Thoracic aorta (tissue), 2 donors: Measurements from ENCODE around the gene MPPED1. TPM values are rescaled to one million over a fixed set of nuclear protein-coding genes. Genes with fewer than 3 reads are reported as not detected.

Source experiments
- ATAC-seq: fragments of 150-250 bp; one replicate; pipeline ENCODE4 v1.8.0; 2017; ENCODE audit warnings: low read depth; ENCODE audit not compliant: insufficient number of reproducible peaks, low FRiP score
- DNase-seq: peaks from one replicate; pipeline ENCODE4 v3.0.0-alpha.2; 2020; ENCODE audit warnings: low spot score
- H3K27ac ChIP-seq, 2 donors: fragments of 200-600 bp; sonication (generic); 1 replicate in 1 of 2; 2 replicates in 1 of 2; pipeline ENCODE4 v1.5.1; 2016; ENCODE audit warnings: mild to moderate bottlenecking in 2 of 2, moderate library complexity in 2 of 2
- H3K27me3 ChIP-seq: fragments of 200-600 bp; sonication (generic); replicated peaks from 2 replicates; pipeline ENCODE4 v1.6.0; 2016; ENCODE audit warnings: mild to moderate bottlenecking; ENCODE audit not compliant: insufficient read depth
- H3K36me3 ChIP-seq: fragments of 200-600 bp; sonication (generic); one replicate; pipeline ENCODE4 v1.5.1; 2016
- H3K4me1 ChIP-seq, 2 donors: fragments of 200-600 bp; sonication (generic); 1 replicate in 1 of 2; 2 replicates in 1 of 2; pipeline versions ENCODE4 v1.5.1 to v1.6.0; 2016; ENCODE audit warnings: low read depth in 2 of 2, mild to moderate bottlenecking in 1 of 2; ENCODE audit not compliant: control insufficient read depth in 1 of 2
- H3K4me3 ChIP-seq: fragments of 200-600 bp; sonication (generic); 2 replicates; pipeline ENCODE4 v1.5.1; 2016; ENCODE audit warnings: mild to moderate bottlenecking
- H3K9me3 ChIP-seq: fragments of 200-600 bp; sonication (generic); 2 replicates; pipeline ENCODE4 v1.5.1; 2016
- CTCF ChIP-seq: fragments of 200-600 bp; sonication (generic); IDR thresholded peaks from one replicate; pipeline ENCODE4 v1.5.1; 2019; ENCODE audit warnings: antibody characterized with exemption
- total RNA-seq, 2 donors: library from RNA; depleted of rRNA; stranded (reverse); fragments of >200 nt; gene quantifications; one replicate each; pipeline versions ENCODE4 v1.1.0 to v1.2.3, GENCODE V29; 2016

MPPED1 gene
- total RNA-seq, 2 donors from 2014 or later = not detected

DNA sequence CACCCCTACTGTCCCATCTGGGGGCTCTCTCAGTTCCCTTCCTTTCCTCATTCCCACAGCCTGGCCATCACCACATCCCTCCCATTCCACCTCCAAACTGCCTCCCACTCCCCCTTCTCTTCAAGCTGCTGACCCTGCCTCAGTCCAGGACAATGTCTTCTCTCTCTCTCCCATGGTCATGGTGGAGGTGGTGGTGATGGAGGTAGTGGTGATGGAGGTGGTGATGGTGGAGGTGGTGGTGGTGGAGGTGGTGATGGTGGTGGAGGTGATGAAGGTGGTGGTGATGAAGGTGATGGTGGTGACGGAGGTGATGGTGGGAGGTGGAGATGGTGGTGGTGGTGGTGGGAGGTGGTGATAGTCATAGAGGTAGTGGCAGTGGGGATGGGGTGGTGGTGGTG lies 87.0 kb downstream of the MPPED1 start:
- Histone ChIP-seq H3K27me3 (no peaks in the 10 kb centered on the region), H3K4me1 (no peaks in the 10 kb centered on the region), H3K9me3 (no peaks in the 10 kb centered on the region), H3K36me3 (no peaks in the 10 kb centered on the region), H3K4me3 (no peak overlapping the region), H3K27ac (no peak overlapping the region)
- no peak for TF ChIP-seq CTCF
- ATAC-seq (no peak), DNase-seq (no peak)

DNA sequence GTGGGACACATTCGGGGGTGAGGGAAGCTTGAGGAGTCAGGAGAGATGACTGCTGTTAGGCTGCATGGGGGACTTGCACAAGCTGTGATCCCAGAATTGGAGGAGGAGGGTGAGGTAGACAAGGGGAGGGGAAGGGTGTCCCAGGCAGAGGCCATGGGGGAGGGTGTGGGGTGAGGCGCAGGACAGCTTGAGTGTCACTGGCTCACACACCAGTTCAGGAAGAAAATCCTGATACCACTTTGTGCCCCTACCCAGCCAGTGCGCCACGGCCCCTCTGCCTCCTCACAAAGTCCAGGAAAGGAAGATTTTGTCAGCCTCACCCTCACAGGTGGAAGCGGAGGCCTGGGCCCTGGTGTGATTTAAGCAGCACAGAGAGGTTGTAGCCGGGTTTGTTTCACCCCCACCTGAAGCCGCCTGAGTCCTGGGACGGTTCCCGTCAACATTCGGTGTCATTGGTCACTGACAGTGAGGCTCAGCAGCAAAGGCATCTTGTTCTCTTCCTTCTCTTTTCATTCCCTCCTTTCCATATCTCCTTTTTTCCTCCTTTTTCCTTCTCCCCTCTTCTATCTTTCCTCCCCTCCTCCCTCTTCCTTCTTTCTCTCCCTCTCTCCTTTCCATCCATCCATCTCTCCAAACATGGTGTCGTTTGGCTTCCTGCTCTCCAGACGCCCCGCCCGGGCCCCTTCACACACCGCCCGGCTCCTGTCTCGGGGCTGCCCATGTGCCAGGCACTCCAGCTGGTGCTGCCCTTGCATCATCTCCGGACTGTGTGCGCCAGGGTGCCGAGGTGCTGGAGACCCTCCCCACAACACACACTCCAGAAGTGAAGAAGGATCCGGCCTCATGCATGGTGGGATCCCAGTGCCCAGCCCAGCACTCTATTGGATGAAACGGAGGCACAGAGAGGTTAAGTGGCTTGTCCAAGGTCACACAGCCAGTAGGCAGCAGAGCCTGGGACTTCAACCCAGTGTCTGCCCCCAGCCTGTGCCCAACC lies 89.3 kb downstream of the MPPED1 start:
- Histone ChIP-seq H3K4me3 (no peak overlapping the region), H3K4me1 (no peaks in the 10 kb centered on the region), H3K27me3 (no peaks in the 10 kb centered on the region), H3K9me3 (no peaks in the 10 kb centered on the region), H3K27ac (no peak overlapping the region), H3K36me3 (no peaks in the 10 kb centered on the region)
- TF ChIP-seq CTCF = no peak
- DNase-seq (no peak), ATAC-seq (no peak)

DNA sequence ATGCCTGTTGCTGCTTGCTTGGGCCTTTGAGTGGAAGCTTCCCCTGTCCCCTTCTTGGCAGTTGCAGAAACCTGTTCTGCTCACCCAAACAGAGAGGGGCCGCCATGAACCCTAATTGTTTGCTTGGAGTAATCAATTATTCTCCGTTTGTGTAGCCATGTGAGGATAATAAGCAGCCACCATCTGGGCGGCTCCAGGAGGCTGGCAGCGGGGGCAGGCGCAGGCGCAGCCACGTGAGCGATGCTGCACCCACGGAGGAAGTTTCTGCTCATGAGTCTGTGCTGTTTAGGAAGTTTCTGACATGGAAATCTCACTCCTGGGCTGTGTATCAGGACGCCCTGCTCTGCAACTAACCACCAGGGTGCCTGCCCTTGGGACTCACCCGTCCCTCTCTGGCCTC lies 90.1 kb downstream of the MPPED1 start:
- ATAC-seq (no peak), DNase-seq (no peak)
- no peak overlapping the region for H3K4me3 ChIP-seq

DNA sequence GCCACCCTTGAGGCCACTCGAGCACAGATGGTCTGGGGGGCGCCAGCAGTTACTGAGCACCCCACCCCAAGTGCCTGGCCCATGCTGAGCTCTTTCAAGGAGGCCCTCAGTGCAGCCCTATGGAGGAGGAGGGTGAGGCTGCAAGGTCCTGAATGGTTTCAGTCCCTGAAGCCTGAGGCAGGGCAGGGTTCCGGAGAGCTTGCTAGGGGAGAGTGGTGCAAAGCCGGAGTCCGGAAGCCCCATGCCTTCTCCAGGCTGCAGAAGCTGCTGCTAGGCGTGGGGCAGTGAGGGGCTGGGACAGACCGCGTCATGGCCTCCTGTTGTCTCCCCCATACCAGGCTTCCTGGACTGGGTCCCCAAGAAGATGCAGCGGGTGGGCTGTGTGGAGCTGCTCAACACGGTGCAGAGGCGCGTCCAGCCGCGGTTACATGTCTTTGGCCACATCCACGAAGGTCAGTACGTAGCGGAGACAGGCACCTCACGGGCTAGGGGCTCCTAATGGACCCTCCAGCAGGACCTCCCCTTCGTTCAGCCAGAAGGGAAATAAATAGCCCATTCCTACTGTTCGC lies 90.6 kb downstream of the MPPED1 start:
- Histone ChIP-seq H3K27me3 (no peaks in the 10 kb centered on the region), H3K27ac (no peak overlapping the region), H3K4me3 (no peak overlapping the region), H3K9me3 (no peaks in the 10 kb centered on the region), H3K4me1 (no peaks in the 10 kb centered on the region), H3K36me3 (no peaks in the 10 kb centered on the region)
- ATAC-seq (no peak), DNase-seq (no peak)
- TF ChIP-seq CTCF = no peak

More for the DNA sequence above, 90.1 kb downstream of the MPPED1 start:
- TF ChIP-seq CTCF = no peak
- no peaks in the 10 kb centered on the region for H3K27me3 ChIP-seq
- H3K4me1 ChIP-seq = no peaks in the 10 kb centered on the region
- H3K9me3 ChIP-seq = no peaks in the 10 kb centered on the region
- no peak overlapping the region for H3K27ac ChIP-seq
- no peaks in the 10 kb centered on the region for H3K36me3 ChIP-seq

DNA sequence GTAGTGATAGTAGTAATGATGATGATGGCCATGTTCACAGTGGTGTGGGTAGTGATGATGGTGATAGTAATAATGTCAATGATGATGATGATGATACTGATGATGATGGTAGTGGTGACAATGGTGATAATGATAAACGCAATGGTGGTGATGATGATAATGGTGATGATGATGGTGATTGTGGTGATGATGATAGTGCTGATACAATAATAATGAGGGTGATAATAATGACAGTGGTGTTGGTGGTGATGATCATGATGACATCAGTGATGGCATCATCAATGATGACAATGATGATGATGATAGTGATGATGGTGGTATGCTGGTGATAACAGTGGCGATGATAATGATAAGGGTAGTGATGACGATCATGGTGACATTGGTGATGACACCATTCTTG lies 92.3 kb downstream of the MPPED1 start:
- no peak for TF ChIP-seq CTCF
- H3K4me1 ChIP-seq = no peaks in the 10 kb centered on the region
- H3K27ac ChIP-seq = no peak overlapping the region
- DNase-seq (no peak), ATAC-seq (no peak)
- H3K9me3 ChIP-seq = no peaks in the 10 kb centered on the region
- H3K36me3 ChIP-seq = no peaks in the 10 kb centered on the region
- H3K4me3 ChIP-seq = no peak overlapping the region
- no peaks in the 10 kb centered on the region for H3K27me3 ChIP-seq
